Thyroid gland (tissue), 4 donors: ENCODE data around the gene MYOF. TPM values are rescaled to one million over a fixed set of nuclear protein-coding genes. Genes with fewer than 3 reads are reported as not detected.
A peak's percentile ranks its signal among the peaks of the same experiment; 100 is the strongest.
"Not testable (repeated sequence)": the region's sequence is repeated elsewhere in the genome, so short reads cannot be mapped to it uniquely, and the experiment has no call there.

Source experiments
- DNase-seq, 2 donors: peaks; one replicate each; pipeline ENCODE4 v3.0.0-alpha.2; 2019
- H3K27ac ChIP-seq, 3 donors: fragments of 200-600 bp; sonication (generic); 1 replicate in 2 of 3; 2 replicates in 1 of 3; pipeline ENCODE4 v1.5.1; 2016 to 2019; ENCODE audit warnings: mild to moderate bottlenecking in 1 of 3, moderate library complexity in 1 of 3
- H3K27me3 ChIP-seq: fragments of 200-600 bp; sonication (generic); one replicate; pipeline ENCODE4 v1.5.1; 2019
- H3K36me3 ChIP-seq, 2 donors: fragments of 200-600 bp; sonication (generic); one replicate each; pipeline ENCODE4 v1.5.1; 2016 to 2019
- H3K4me1 ChIP-seq, 2 donors: fragments of 200-600 bp; sonication (generic); one replicate each; pipeline ENCODE4 v1.5.1; 2017 to 2019
- H3K4me3 ChIP-seq, 3 donors: fragments of 200-600 bp; sonication (generic); replicated peaks in 1 of 3; 1 replicate in 2 of 3; 2 replicates in 1 of 3; pipeline ENCODE4 v1.5.1; 2016; ENCODE audit warnings: mild to moderate bottlenecking in 1 of 3
- H3K9me3 ChIP-seq: fragments of 200-600 bp; sonication (generic); one replicate; pipeline ENCODE4 v1.5.1; 2017
- POLR2A ChIP-seq, 2 donors: fragments of 450-650 bp; IDR thresholded peaks; one replicate each; pipeline ENCODE4 v1.6.1; 2017; ENCODE audit warnings: antibody characterized with exemption in 2 of 2, mild to moderate bottlenecking in 2 of 2, moderate library complexity in 1 of 2
- WGBS, 2 donors: methylation state at CpG; one replicate each; pipeline ENCODE4 v1.1.5; 2017; 5-methylcytosine and 5-hydroxymethylcytosine counted together
- intact Hi-C: fragments of 100-400 bp; cut with DNase I; formaldehyde crosslinking; loops from one replicate; pipeline ENCODE4 v1.15.1; 2023
- total RNA-seq, 4 donors: library from RNA; depleted of rRNA; stranded (reverse); fragments of >200 nt; gene quantifications; one replicate each; pipeline ENCODE4 v1.2.3, GENCODE V29; 2016
- TF ChIP-seq, protein P1 (sequence below), 6 experiments: fragments of 200-600 bp in 3 of 6; fragments of 450-650 bp in 3 of 6; sonication (generic) in 3 of 6; IDR thresholded peaks; one replicate each; pipeline ENCODE4 v1.5.1; 2016 to 2019; ENCODE audit warnings: antibody characterized with exemption in 6 of 6, mild to moderate bottlenecking in 2 of 6, inconsistent platforms in 1 of 6, moderate library complexity in 1 of 6

The MYOF gene
- total RNA-seq, 4 donors from 2014 or later: 72.3 to 210 (median 118) TPM

DNA sequence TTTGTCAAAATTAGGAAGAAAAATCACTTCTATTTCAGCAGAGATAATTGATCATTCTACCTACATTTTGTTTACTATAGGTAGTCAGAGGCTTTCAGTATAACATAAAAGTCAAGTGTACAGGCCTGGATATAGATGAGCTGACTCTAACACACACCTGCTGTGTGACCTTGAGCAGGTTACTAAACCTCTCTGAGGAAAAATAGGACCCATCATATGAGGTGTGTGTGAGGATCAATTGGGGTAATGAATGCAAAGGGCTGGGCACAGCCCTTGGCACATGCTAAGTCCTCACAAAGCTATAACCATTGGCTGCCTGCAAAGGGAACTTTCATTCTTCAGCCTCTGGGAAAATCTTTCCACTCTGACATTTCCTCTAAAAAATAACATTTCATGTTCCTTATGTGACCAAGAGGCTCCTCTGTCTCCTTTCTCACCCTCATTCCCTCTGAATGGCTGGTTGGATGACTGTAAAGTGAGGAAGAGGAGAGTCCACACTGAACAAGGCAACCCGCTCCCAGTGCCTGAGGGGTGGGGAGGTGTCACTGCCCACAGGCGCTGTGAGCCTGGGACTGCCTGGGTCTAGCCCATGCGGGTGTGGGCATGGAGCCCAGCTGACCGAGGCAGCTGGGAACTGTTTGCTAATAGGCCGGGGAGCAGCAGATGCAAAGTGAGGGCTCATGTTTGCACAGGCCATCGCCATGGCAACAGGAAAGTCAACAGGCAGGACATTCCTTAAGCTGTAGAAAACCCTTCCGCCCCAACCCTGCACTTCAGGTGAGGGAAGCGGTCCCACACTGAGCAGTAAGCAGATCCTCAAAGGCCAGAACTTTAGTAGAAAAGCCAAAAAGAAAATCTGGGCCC is 36.8 kb downstream of the MYOF start:
- intact Hi-C loops: no loop called here
- peak; percentile 100 for DNase-seq
- 5 to 21% methylated on average over 6 to 8 of the region's 8 CpGs for WGBS, 2 donors
- Histone ChIP-seq H3K27ac (peak overlapping the region; percentile 88 to 100 (median 99)), H3K36me3 (no peaks in the 10 kb centered on the region), H3K4me1 (peaks cover 48 to 65% of the 10 kb centered on the region in 2 donors), H3K27me3 (no peaks in the 10 kb centered on the region), H3K4me3 (no peak overlapping the region), H3K9me3 (no peaks in the 10 kb centered on the region)
- peak in 1 of 2 donors; percentile 98 for TF ChIP-seq POLR2A (IDR thresholded peaks at IDR 0.05)
- TF ChIP-seq, protein P1, sequence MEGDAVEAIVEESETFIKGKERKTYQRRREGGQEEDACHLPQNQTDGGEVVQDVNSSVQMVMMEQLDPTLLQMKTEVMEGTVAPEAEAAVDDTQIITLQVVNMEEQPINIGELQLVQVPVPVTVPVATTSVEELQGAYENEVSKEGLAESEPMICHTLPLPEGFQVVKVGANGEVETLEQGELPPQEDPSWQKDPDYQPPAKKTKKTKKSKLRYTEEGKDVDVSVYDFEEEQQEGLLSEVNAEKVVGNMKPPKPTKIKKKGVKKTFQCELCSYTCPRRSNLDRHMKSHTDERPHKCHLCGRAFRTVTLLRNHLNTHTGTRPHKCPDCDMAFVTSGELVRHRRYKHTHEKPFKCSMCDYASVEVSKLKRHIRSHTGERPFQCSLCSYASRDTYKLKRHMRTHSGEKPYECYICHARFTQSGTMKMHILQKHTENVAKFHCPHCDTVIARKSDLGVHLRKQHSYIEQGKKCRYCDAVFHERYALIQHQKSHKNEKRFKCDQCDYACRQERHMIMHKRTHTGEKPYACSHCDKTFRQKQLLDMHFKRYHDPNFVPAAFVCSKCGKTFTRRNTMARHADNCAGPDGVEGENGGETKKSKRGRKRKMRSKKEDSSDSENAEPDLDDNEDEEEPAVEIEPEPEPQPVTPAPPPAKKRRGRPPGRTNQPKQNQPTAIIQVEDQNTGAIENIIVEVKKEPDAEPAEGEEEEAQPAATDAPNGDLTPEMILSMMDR (IDR thresholded peaks at IDR 0.05): peak in 1 of 6 experiments; percentile 10

DNA sequence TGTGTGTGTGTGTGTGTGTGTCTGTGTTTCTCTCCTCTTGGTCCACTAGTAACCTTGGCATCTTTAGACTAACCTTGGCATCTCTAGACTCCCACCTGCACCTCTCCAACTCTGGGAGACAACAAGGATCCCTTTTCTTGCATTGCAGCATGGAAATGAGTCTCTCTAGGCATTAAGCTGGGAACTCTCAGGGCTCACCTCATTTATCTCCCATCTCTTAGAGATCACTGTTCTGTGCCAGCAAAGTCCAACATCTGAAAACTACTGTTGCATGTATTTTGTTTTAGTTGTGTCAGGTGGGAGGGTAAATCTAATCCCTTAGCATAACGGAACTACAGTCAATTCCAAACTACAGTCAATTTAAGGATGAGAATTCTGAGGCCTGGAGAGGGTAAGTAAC is 38.7 kb downstream of the MYOF start:
- H3K27me3 ChIP-seq: no peaks in the 10 kb centered on the region
- no peak overlapping the region for H3K4me3 ChIP-seq
- H3K27ac ChIP-seq: peak overlapping the region; percentile 87 to 100 (median 99)
- DNase-seq: no peak
- H3K4me1 ChIP-seq: peaks cover 67 to 83% of the 10 kb centered on the region in 2 donors
- H3K9me3 ChIP-seq: no peaks in the 10 kb centered on the region
- no peak for TF ChIP-seq POLR2A (IDR thresholded peaks at IDR 0.05)
- TF ChIP-seq, protein P1 (IDR thresholded peaks at IDR 0.05): no peak
- 32 to 38% methylated on average over 1 of the region's 1 CpG for WGBS, 2 donors
- intact Hi-C loops: no loop called here
- H3K36me3 ChIP-seq: no peaks in the 10 kb centered on the region

DNA sequence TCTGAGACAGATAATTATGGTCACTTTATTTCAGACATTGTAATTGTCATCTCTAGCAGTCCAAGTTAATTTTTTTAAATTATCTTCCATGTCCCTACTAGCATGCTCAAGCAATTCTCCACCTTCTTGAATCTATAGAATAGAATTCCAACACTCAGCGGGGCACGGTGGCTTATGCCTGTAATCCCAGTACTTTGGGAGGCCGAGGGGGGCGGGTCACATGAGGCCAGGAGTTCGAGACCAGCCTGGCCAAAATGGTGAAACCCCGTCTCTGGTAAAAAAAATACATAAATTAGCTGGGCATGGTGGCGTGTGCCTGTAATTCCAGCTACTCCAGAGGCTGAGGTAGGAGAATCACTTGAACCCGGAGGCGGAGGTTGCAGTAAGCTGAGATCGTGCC is 39.4 kb downstream of the MYOF start:
- H3K27me3 ChIP-seq, H3K4me3 ChIP-seq, H3K36me3 ChIP-seq, intact Hi-C loops, DNase-seq, H3K9me3 ChIP-seq: not testable (repeated sequence)
- 85 to 91% methylated on average over 10 of the region's 10 CpGs for WGBS, 2 donors
- Histone ChIP-seq H3K27ac (peak overlapping the region; percentile 87 to 100 (median 99)), H3K4me1 (peaks cover 74 to 91% of the 10 kb centered on the region in 2 donors)

DNA sequence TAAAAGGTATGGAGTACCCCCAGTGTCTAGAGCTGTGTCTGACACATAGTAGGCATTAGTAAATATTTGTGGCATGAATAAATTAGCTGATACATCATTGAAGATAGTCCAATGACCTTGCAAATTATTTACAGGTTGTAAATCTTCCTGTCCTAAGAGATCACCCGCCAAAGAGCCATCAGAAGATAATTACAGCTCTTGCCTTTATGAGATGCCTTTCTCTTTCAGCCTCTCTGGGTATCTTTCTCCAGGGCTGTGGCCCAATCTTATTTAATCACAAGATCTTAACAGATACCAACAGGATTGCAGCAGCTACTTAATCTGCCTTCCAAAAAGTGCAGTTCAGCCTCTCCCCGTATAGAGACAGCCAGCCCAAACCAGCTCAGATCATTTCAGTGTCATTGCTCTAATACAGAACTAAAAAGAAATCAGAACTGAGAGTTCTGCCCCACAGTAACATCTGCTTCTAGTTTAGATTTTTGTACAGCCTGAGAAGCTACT is 41.5 kb downstream of the MYOF start:
- no peak for TF ChIP-seq POLR2A (IDR thresholded peaks at IDR 0.05)
- TF ChIP-seq, protein P1 (IDR thresholded peaks at IDR 0.05): no peak
- Histone ChIP-seq H3K4me3 (no peak overlapping the region), H3K36me3 (no peaks in the 10 kb centered on the region), H3K4me1 (peaks cover 79 to 95% of the 10 kb centered on the region in 2 donors), H3K9me3 (no peaks in the 10 kb centered on the region), H3K27ac (peak overlapping the region; percentile 99 to 100 (median 100)), H3K27me3 (no peaks in the 10 kb centered on the region)
- no peak for DNase-seq
- 54 to 60% methylated on average over 2 of the region's 2 CpGs for WGBS, 2 donors
- intact Hi-C loops: no loop called here

DNA sequence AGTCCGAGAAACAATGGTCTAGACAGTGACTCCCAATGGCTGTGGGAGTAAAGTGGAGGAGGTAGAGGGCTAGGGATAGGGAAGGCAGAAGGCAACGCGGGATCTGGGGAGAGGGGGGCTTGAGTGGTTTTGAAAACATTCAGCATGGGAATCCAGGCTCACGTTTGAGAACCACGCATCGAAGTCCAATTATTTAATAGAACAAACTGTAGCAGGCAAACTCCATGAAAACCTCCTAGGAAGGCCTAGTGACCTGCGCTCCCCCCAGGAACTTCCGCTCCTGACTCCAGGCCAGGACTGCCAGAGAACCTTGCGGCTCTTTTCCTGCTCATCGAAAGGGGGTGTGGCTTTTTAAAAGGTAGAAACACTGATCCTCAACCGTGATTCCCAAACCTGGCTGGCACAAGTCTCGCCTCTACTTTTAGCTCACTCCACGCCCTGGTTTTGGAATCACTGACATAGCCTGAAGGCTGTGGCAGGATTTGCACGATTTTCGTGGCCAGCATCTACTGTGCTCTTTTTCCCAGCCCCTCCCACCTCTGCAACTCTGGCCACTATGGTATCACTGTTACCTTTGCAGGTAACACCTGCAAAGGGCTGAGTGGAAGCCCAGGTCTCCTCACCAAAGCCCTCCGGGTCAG is 43.4 kb downstream of the MYOF start:
- 36 to 45% methylated on average over 16 of the region's 16 CpGs for WGBS, 2 donors
- Histone ChIP-seq H3K4me3 (no peak overlapping the region), H3K36me3 (no peaks in the 10 kb centered on the region), H3K27me3 (no peaks in the 10 kb centered on the region), H3K9me3 (no peaks in the 10 kb centered on the region), H3K27ac (peak overlapping the region; percentile 99 to 100 (median 100)), H3K4me1 (peaks cover 73 to 93% of the 10 kb centered on the region in 2 donors)
- TF ChIP-seq POLR2A (IDR thresholded peaks at IDR 0.05): peak in 1 of 2 donors; percentile 77
- TF ChIP-seq, protein P1 (IDR thresholded peaks at IDR 0.05): no peak
- peak; percentile 78 to 81 for DNase-seq
- intact Hi-C loops: no loop called here
